Neural crest cell (in vitro differentiated cells): ENCODE results near the gene ARF4. TPM values are rescaled to one million over a fixed set of nuclear protein-coding genes. Genes with fewer than 3 reads are reported as not detected.

ENCODE experiments used
- DNase-seq: peaks from one replicate; pipeline ENCODE4 v3.0.0; 2021; ENCODE audit warnings: low read depth, mixed read lengths, low spot score
- H3K27ac Mint-ChIP-seq: one replicate; pipeline ENCODE4 v1.8.0; 2021; ENCODE audit warnings: mild to moderate bottlenecking, mixed read lengths; ENCODE audit not compliant: unreplicated experiment
- H3K27me3 Mint-ChIP-seq: 2 replicates; pipeline ENCODE4 v1.8.0; 2021; ENCODE audit warnings: low read depth, mild to moderate bottlenecking, mixed read lengths
- H3K36me3 Mint-ChIP-seq: 2 replicates; pipeline ENCODE4 v1.8.0; 2021; ENCODE audit warnings: low read depth, mild to moderate bottlenecking, mixed read lengths
- H3K4me1 Mint-ChIP-seq: 2 replicates; pipeline ENCODE4 v1.8.0; 2021; ENCODE audit warnings: mixed read lengths
- H3K4me3 Mint-ChIP-seq: one replicate; pipeline ENCODE4 v1.8.0; 2021; ENCODE audit warnings: mild to moderate bottlenecking, mixed read lengths
- H3K9me3 Mint-ChIP-seq: 2 replicates; pipeline ENCODE4 v1.8.0; 2021; ENCODE audit warnings: mixed read lengths
- CTCF ChIP-seq: fragments of 200-600 bp; sonication (generic); conservative IDR thresholded peaks from 2 replicates; pipeline ENCODE4 v1.5.0; 2021; ENCODE audit warnings: antibody characterized with exemption, mild to moderate bottlenecking
- total RNA-seq: library from RNA; stranded (reverse); gene quantifications from 2 replicates; pipeline ENCODE4 v1.2.1, GENCODE V29; 2021

Gene ARF4
- total RNA-seq, 1 donor from 2014 or later = 113 TPM

GRCh38 chr3:57594144-57594543 is 3.0 kb downstream of the ARF4 start:
- Mint-ChIP-seq H3K4me1 (peaks cover 38% of the 10 kb centered on the region), H3K9me3 (no peaks in the 10 kb centered on the region), H3K36me3 (no peaks in the 10 kb centered on the region), H3K27me3 (no peaks in the 10 kb centered on the region), H3K27ac (no peak overlapping the region), H3K4me3 (peak overlapping the region; percentile 94)
- no peak for DNase-seq
- no peak for TF ChIP-seq CTCF

GRCh38 chr3:57592306-57592705 is 4.8 kb downstream of the ARF4 start:
- Mint-ChIP-seq H3K27ac (no peak overlapping the region), H3K9me3 (no peaks in the 10 kb centered on the region), H3K27me3 (no peaks in the 10 kb centered on the region), H3K36me3 (no peaks in the 10 kb centered on the region), H3K4me1 (peaks cover 27% of the 10 kb centered on the region), H3K4me3 (peak overlapping the region; percentile 69)
- TF ChIP-seq CTCF = no peak
- DNase-seq = no peak

- TF ChIP-seq CTCF = no peak
- H3K4me1 Mint-ChIP-seq = peaks cover 4% of the 10 kb centered on the region
- no peaks in the 10 kb centered on the region for H3K36me3 Mint-ChIP-seq
- H3K27ac Mint-ChIP-seq = no peak overlapping the region
- no peak overlapping the region for H3K4me3 Mint-ChIP-seq
- DNase-seq = no peak
- H3K27me3 Mint-ChIP-seq = no peaks in the 10 kb centered on the region
- no peaks in the 10 kb centered on the region for H3K9me3 Mint-ChIP-seq
These were observed 9.2 kb downstream of the ARF4 start for GRCh38 chr3:57587905-57588304.

GRCh38 chr3:57586778-57587177 is 10.4 kb downstream of the ARF4 start:
- Mint-ChIP-seq H3K27ac (no peak overlapping the region), H3K4me1 (peaks cover 3% of the 10 kb centered on the region), H3K36me3 (no peaks in the 10 kb centered on the region), H3K27me3 (no peaks in the 10 kb centered on the region), H3K9me3 (no peaks in the 10 kb centered on the region), H3K4me3 (no peak overlapping the region)
- TF ChIP-seq CTCF = no peak
- DNase-seq = no peak

GRCh38 chr3:57583544-57583943 is 13.6 kb downstream of the ARF4 start:
- Mint-ChIP-seq H3K36me3 (peaks cover 2% of the 10 kb centered on the region), H3K9me3 (no peaks in the 10 kb centered on the region), H3K4me3 (no peak overlapping the region), H3K27me3 (no peaks in the 10 kb centered on the region), H3K27ac (no peak overlapping the region), H3K4me1 (no peaks in the 10 kb centered on the region)
- no peak for DNase-seq
- no peak for TF ChIP-seq CTCF
